Stimulated activated CD4-positive, alpha-beta T cell treated with anti-CD3 and anti-CD28 coated beads, TNF-alpha, amount 100 ng/mL, for 1 hour (primary cell): ENCODE measurements around the gene PCNX4.
"Not testable (repeated sequence)": the region's sequence is repeated elsewhere in the genome, so short reads cannot be mapped to it uniquely, and the experiment has no call there.

ENCODE experiments used
- DNase-seq, 3 donors: peaks; one replicate each; pipeline ENCODE4 v3.0.0-alpha.2; 2020; ENCODE audit warnings: low read depth in 3 of 3, low spot score in 1 of 3

Gene PCNX4

DNA sequence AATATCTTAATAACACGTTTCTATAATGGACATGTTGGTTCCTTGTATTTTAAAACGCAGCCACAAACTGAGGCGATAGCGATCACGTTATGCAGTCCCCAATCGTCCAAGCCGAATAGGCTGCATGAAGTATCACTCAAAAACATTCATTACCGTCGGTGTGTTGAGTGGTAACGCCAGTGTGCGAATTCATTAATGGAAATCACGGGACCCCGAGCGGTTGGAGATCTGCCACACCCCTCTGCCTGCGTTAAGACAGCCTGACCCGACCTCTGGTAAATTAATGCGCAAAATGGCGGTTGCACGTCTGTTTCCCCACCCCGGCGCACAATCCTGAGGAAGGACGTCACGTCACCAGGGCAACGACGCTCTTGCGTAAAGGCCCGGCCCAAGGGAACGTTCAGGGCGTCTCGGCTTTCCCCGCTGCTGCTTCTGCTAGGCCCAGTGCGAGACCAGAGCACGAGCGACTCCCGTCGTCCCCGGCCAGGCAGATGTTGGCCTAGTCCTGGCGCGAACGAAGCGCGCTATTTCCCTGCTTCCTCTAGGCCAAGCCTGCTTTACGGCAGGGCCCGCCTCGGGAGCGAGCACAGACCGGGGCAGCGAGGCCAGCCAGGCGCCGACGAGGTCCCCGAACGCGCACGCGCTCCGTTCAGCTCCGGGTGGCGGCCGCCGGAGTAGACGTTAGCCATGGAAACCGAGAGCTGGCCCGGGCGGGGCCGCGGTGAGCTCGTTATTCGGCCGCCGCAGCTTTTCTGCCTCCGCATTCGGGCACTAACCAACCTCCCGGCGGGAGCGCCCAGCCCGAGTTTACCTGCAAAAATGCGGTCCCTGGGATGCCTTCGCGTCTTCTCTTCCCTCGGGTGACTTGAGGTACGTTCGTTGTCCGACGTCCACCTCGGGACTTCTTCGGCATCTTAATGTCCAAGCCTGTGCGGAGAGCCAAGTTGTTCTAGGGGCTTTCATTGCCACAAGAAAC, at the start of gene PCNX4:
Gene PCNX4, plus strand, starts transcription at position 374 of the 976 bp plus-strand sequence. CDS start 15,716 bp downstream, outside the sequence.
- DNase-seq: peak; percentile 77 to 87 (median 85)

DNA sequence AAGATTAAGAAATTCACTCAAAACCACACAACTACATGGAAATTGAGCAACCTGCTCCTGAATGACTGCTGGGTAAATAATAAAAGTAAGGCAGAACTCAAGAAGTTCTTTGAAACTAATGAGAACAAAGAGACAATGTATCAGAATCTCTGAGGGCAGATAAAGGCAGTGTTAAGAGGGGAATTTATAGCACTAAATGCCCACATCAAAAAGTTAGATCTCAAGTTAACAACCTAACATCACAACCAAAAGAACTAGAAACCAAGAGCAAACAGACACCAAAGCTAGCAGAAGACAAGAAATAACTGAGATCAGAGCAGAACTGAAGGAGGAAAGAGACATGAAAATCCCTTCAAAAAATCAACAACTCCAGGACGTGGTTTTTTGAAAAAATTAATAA, 43.7 kb upstream of the PCNX4 start:
- not testable (repeated sequence) for DNase-seq

DNA sequence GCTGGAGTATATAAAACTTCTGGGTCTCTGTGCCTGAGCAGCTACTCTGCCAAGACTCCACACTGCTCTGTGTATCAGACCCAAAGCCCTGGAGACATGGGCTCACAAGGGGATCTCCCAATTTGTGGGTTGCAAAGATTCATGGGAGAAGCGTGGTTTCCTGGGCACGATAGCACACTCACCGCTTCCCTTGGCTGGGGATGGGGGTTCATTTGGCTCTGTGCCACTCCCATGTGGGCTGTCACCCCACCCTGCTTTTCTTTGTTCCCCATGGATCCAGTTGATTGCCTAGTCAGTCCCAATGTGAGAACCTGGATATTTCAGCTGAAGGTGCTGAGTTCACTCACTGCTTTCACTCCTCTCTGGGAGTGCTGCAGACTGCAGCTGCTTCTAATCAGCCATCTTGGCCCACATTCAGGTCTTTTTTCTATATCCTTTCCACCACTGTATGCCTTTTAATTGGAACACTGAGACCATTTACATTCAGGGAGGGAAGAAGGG, 40.0 kb upstream of the PCNX4 start:
- DNase-seq: no peak

DNA sequence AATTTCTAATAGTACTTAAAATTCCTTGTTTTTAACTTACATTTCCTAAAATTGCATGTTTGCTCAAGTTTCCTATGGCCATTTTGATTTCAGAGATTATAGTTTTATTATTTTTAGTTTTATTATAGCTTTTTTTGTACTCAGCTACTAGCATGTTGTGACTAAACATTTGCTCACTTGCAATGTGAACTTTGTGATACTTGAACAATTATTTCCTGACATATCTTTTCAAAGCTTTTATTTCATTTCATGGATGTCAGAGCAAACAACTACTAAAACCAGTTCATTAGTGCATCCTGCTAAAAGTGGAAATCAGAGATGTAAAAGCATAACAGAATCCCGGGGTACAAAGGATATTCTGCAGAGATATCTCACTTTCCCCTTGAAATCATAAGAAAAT, 33.6 kb upstream of the PCNX4 start:
- no peak for DNase-seq

DNA sequence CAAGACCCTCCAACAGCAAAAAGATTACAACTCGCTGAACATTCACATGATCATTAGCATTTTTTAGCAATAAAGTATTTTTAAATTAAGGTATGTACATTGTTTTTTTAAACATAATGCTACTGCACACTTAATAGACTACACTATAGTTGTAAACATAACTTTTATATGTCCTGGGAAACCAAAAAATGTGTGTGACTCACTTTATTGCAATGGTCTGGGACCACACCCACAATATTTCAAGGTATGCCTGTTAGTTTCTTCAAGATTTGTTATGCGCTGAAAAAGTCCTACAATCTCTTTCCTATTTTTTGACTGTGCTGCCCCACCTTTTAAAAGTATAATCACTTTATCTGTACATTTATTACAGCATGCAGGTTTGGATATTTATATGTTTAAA, 30.4 kb upstream of the PCNX4 start:
- DNase-seq: no peak

DNA sequence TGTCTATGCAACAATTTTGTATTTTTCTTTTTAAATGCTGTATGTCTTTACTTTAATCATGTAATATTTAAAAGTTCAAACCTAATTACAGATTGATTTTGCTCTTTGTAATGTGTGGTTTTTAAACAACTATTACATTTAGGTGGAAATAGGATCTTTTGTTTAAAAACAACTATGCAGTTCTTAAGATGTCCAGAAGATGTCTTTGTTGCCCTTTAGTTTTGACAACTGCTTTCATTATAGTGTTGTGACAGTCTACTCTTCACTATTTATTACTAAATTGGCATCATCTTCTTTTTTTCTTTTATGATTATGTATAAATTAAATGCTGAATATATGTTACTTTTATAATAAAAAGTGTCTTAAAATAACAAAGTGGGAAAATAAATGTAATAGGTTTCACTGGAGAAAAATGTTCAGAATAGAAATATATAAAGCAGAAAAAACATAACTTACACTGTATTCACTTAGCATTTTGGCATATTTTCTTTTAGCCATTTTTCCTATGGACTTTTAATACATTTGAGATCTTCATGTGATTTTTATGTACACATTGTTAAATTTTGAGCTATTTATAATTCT, 27.1 kb upstream of the PCNX4 start:
- no peak for DNase-seq

DNA sequence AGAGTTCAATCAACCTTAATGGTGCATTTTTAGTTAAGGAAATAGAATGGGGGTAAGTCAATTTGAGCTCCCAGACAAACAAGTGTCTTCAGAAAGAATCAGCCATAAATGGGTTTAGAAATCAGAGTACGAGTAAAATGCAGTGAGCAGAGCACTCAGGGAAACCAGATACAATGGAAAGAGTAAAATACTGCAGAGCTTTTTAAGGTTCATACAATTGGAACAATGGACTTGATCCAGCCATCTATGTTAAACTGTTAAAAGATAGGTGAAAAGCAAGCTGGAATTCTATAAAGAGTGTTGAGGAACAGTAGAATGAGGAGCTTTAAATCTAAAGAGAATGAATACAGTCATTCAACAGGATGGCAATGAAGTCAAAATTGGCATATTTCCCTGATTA, 23.8 kb upstream of the PCNX4 start:
- DNase-seq: no peak

DNA sequence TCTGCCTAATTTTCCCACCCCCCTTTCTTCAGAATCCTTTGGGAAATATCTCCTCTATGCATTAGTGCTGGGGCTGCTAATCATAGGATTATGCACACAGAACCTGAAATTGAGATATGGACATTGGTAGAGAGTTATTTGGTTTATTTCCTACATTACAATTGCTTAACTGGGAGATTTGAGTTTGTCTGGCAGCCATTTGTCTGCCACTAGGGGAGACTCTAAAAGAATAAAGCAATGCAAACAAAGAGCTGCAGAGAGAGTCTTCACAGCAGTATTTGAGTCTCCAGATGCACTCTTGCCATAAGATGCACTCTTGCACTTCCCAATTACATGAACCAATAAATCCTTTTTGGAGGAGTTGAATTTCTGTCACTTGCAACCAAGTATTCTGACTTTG, 12.0 kb upstream of the PCNX4 start:
- no peak for DNase-seq

DNA sequence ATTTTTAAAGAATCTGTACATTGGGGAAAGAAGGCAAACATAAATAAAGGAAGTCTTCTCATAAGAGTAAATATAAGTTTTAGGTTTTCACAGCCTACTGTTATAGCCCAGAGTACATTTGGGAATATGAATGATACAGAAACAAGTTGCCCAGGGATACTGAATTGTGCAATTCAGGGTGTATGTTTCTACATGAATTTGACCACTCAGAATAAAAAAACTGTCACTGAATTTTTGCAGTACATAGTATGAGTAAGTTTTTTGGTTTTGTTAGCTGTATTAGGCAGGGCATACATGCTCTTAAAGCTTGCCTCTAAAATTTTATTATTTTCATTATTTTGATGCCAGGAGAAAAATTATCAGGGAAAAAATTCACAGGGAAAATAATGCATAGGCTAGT, 6.6 kb upstream of the PCNX4 start:
- no peak for DNase-seq

DNA sequence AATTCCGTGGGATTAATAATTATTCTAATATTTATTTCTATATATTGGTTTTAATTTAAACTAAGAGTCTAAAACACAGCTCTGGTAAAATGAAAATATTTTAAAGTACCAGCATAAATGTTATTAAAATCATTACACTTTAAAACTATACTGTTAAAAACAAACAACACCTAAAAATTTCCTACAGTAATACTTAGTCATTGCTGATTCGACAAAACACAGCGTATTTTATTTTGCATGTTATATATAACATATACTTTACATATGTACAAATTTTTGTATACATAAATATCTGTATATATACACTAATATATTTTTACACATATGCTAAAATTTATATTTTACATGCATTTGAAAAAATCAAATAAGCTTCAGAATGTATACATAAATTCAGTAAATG, 6.0 kb upstream of the PCNX4 start:
- no peak for DNase-seq

DNA sequence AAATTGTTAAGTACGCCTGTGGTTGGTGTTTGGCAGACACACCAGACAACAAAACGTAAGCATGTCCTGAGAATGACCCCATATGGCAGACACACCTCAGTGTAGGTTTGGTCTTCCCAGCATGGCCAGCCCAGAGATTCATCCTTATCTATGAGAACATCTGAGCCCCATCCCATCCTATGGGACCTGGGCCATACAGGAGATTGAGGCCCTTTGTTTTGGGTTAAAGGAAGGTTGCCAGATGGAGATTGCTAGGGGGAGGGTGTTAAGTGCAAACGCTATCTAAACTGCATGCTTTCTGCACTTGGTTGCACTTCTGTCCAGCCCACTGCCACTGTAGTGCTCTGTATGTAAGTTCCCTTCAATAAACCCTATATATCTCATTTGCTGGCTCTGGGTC, 4.1 kb upstream of the PCNX4 start:
- DNase-seq: no peak

DNA sequence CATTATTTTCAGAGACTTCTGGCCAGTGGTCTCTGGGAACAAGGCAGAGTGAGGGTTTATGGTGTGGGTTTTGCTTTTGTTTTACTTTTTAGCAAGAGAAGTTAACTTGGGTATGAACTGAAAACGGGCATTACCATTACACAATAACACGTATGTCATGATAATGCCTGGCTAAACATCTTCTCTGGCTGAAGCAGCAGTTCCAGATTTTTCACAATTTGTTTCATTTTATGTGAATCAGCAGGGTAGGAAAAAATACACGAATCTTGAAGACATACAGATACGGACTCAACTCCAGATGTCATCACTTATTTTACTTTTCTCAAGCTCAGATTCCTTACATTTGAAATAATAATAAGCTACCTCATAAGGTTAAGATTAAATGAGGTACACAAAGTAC, 2.5 kb upstream of the PCNX4 start:
- no peak for DNase-seq

DNA sequence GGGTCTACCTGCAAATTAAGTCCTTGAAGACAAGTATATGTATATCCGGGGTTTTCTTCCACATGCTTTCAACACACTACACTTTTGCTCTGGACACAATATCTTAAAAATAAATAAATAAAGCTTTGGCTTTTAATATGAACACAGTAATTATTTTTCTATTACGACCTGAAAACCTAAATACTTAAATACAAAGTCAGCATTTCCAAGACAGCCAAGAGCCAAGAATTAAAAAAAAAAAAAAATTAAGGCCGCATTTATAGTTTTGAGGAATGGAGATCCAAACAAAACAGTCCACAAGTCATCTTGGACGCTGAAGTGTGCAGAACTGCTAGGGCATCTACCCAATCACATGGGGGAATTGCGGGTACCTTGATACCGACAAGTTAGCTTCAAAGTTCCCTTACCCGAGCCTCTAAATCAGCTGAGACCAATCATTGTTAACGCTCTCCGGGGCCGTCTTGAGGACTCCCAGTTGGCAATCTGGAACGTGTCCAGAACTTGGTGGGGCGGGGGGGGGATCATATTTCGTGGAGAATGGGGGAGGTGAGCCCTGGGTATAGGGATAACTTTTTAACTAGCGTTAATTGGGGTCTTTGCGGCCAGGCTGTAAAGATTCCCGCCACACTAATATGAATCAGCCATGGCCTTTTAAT, 731 bp upstream of the PCNX4 start:
- no peak for DNase-seq

DNA sequence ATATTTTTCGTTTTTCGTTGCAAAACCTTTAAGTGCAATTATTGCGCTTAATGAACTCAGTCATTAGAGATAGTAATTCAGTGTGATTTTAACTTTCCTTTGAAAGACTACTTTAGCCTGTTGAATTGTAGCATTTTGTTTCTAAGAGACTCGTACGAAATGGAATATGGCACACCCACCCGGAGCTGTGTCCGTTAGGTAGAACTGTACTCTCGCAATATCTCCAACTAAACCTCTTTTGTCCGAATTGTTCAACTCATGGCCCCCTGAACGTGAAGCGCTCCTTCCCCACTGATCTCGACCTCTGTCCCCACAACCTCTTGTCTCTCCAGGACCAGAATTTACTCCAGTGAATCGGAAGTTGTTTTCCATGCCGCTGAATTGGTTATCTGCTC, 800 bp downstream of the PCNX4 start:
- DNase-seq: no peak

DNA sequence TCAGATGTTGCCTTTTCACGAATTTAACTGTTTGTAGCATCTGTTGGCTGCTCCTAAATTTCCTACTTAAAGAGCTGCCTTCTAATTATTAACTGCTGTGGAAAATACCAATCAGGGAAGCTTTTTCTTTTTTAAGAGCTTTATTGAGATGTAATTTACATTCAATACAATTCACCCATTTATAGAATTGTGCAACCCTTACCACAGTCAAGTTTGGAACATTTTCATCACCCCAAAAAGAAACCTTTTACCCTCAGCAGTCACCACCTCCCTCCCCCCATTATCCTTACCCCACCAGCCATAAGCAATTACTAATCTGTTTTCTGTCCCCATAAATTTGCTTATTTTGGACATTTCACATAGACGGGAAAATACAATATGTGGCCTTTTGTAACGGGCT, 1.4 kb downstream of the PCNX4 start:
- no peak for DNase-seq

DNA sequence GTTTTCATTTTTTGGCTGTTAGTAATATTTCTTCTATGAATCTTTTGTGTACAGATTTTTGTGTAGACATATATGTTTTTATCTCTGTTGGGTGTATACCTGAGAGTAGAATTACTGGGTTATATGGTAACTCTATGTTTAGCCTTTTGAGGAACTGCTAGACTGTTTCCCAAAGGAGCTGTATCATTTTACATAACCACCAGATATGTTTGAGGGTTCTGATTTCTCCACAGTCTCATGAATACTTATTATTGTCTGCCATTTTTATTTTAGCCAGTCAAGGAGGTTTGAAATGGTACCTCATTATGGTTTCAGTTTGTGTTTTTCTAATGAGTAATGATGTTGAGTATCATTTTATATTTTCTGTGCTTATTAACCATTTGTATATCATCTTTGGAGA, 1.9 kb downstream of the PCNX4 start:
- DNase-seq: no peak

DNA sequence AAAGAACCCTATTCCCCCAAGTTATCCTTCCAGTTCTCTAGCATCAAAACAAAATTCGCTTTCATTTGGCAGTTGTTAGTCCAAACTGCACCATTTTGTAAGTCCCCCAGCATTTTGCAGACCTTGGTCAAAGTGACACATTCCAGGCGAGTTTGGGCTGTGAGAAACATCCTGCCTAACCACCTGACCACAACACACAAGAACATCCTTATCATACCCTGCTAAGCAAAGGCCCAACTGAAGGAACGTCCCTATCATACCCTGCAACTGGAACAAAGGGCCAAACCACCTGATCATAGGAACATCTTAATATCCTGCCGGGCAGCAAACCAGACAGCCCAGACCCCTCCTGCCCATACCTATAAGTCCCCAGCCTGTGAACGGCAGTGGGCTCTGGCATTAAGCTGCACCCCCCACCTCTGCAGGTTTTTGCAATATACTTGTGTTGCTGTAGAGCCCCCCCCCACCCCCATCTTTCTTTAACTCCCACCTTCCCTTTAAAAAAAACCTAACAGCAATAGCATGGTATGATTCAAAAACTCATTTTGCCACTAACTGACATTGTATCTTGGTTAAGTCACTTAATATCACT, 2.7 kb downstream of the PCNX4 start:
- no peak for DNase-seq

DNA sequence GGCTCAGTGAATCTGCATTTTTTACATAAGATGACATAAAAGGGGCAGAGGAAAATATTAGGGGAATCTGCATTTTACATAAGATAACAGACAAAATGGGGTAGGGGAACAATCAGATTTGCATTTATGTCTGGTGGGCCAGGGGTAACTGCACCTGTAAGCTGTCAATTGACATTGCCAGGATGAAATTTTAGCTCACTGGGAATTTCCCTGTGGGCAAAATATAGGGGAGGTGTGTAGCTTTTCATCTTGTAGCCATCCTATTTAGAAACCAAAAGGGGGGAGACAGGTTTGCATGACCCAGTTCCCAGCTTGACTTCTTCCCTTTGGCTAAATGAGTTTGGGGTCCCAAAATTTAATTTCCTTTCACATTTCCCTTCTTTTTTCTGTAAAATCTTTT, 3.5 kb downstream of the PCNX4 start:
- DNase-seq: no peak

DNA sequence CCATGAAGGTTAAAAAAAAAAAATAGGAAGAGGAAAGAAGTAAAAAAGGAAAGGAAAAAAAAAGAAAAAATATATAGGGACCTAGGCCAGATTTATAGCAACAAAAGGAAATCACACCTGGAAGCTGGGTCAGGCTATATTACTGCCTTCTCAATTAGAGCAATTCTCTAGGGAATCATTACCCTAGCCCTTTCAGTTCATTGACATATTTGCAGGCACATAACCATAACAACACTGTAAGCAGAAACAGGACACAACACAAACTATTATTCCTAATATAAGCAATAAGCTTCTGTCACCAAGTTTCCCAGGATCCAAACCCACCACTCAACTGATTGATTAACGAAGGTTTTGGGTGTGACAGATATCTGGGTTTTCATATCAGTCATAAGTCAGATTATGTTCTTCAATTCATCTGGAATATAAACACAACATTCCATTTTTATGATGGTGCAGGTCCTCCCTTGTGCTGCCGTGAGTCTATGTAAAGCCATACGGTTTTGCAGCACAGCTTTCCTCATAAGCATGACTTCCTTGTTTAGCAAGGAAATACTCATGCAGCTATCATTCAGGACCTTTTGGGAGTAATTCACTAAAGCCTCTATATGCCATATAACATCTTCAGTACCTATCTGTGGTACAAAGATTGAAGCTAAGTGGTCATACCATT, 4.2 kb downstream of the PCNX4 start:
- no peak for DNase-seq

DNA sequence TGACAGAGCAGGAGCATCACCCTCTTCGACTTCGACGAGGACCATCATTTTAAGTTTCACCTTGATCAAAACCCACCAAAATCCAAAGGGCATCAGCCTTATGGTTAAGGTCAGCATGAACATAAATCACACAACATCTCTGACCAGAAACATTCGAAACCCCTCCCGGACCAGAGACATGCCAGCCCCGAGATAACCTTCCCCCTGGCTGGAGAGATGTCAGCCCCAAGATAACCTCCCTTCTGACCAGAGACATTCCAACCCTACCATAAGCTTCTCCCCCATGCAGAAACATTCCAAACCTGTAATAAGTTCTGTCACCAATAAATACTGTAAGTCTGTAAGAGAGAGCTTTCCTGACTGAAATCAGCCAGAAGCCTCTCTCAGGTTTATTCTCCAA, 6.3 kb downstream of the PCNX4 start:
- no peak for DNase-seq

DNA sequence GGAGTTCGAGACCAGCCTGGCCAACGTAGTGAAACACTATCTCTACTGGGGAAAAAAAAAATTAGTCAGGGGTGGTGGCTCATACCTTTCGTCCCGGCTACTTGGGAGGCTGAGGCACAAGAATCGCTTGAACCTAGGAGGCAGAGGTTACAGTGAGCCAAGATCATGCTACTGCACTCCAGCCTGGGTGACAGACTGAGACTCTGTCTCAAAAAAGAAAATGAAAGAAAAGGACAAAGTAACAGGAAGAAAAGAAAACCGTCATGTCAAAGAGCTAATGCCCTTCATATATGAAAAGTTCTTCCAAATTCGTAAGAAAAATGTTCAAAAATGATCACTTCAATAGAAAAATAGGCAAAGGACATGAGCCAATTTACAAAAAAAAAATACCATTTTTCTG, 8.1 kb downstream of the PCNX4 start:
- not testable (repeated sequence) for DNase-seq
